NCI-H2029 (cell line): Measurements from ENCODE around the gene LSM3.

Experiments used
- DNase-seq: peaks from one replicate; lab custom pipeline; 2025; lab: John Stamatoyannopoulos, UW

LSM3 gene

DNA sequence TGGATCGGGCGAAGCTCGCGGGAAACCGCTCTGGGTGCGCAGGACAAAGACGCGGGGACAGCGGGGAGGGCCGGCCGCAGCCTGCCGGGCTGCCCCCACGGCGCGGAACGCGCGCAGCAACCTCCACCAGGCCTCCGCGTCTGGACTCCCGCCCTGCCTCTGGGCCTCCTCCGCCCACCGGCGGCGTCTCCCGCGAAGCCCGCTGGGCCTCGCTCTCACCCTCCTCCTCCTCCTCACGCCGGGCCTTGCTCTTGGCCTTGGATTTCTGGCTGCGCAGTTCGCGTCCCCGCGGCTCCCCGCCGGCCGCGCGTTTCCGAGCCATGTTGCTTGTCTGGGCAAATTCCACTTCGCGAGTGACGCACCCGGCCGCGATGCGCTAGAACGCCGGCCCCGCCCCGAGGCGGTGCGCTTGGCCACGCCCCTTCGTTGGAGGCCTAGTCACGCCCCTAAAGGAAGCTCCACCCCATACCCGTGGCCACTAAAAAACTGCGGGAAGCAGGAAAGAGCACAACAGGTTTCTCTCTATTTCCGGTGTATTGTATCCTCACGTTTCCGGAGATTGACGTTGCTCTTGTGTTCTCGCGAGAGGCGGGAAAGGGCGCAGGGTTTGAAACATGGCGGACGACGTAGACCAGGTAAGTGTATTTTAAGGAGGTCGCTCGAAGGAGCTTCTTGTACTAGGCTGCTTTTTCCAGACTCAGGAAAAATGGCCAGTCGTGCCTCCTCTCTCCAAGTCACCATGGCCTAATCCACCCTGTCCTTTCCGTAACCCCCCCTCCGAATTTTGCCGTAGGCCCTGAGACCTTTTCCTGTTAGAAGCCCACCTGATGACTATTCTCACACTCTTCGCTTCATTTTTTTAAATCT is at the start of gene LSM3, which contains the start of gene XPC:
TSS of gene LSM3 (plus strand) at position 571 of the 867 bp plus-strand sequence. CDS start at position 615, 44 bp downstream.
TSS of gene XPC (minus strand) at position 355 of the 867 bp plus-strand sequence. CDS start at position 322, 33 bp downstream.
- DNase-seq: peak; percentile 99

DNA sequence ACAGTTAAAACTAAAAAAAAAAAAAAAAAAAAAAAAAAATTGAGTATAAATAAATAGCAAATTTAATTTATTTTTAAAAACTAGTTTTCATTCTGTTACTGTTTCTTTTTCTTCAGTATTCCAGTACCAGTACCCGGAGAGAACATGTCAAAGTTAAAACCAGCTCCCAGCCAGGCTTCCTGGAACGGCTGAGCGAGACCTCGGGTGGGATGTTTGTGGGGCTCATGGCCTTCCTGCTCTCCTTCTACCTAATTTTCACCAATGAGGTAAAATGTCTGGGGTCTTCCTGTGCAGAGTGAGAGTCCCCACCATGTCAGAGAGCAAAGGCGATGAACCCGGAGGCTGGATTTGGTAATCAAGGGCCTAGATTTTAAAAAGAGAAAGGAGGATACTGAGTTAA is 49.3 kb upstream of the LSM3 start:
- DNase-seq: no peak

DNA sequence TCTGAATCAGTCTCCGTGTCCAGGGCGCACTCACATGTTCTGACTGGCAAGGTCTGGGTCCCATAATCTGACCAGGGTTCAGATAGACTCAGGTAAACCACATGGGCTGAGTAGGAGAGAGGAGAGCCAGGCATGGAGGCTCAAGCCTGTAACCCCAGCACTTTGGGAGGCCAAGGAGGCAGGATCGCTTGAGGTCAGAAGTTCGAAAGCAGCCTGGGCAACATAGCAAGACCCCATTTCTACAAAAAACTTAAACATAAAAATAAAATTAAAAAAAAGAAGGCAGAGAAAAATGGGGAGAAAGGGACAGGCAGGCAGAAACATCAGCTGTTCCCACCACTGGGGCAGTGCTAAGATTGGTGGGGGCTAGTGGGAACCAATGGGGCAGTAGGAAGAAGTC is 48.4 kb upstream of the LSM3 start:
- DNase-seq: no peak

DNA sequence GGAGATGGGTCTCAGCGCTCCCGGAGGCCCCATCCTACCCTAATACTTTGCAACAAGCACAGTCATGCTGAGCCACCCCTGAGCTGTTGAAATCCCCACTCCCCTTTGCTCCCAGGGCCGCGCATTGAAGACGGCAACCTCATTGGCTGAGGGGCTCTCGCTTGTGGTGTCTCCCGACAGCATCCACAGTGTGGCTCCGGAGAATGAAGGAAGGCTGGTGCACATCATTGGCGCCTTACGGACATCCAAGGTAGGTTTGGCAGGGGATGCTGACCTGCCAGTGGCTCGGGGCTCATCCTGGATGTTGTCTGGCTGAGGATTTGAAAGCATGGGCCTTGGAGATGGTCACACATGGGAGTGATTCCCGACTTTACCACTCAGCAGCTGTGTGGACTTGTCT is 47.9 kb upstream of the LSM3 start:
- DNase-seq: no peak

DNA sequence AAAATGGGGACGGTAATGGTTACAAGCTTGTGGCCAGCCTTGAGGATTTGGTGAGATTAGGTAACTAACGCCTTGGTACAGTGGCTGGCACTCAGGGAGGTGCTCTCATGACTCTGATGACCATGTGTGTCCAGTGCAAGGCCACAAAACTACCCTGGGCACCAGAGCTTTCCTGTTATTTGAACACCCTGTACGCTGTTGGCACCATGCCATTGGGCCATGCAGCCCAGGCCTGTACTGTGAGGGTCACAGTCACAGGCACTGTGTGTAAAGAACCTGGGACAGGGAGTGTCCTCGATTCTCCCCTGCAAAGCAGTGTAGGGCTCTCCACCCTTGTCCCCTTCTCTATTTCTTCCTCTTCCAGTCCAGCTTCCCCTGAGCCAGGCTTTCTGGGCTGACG is 47.5 kb upstream of the LSM3 start:
- DNase-seq: no peak

DNA sequence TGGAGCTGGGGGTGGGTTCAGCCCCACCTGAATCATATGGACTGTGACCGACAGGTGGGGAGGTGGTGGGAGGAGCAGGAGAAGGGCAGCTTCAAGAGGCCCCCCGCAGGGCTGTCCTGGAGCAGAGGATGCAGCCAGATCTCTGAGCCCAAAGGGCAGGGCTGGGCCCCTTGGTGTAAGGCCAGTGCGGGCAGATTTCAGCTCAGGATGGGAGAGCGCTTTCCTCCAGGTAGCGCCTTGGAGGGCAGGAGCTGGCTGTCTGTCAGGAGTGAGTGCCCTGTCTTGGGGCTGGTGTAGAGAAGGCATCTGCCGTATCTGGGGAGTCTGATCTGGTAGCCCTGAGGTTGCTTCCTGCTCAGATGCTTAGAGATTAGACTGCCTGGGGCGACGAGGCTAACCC is 46.5 kb upstream of the LSM3 start:
- DNase-seq: no peak

DNA sequence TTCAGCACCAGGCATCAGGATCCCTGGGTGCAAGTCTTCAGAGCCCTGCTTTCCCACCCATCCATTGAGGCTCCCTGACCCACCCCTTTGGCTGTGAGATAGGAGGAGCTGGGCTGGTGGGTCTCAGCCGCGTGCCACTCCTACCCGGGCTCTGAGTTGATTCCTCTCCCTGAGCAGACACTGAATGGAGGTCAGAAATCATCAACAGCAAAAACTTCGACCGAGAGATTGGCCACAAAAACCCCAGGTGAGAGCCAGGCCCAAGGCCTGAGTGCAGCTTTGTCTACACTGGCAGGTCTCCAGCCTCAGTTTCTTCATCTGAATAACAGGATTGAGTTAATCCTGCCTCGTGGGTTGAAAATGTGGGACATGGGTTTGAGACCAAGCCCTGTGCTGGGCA is 45.9 kb upstream of the LSM3 start:
- DNase-seq: no peak

DNA sequence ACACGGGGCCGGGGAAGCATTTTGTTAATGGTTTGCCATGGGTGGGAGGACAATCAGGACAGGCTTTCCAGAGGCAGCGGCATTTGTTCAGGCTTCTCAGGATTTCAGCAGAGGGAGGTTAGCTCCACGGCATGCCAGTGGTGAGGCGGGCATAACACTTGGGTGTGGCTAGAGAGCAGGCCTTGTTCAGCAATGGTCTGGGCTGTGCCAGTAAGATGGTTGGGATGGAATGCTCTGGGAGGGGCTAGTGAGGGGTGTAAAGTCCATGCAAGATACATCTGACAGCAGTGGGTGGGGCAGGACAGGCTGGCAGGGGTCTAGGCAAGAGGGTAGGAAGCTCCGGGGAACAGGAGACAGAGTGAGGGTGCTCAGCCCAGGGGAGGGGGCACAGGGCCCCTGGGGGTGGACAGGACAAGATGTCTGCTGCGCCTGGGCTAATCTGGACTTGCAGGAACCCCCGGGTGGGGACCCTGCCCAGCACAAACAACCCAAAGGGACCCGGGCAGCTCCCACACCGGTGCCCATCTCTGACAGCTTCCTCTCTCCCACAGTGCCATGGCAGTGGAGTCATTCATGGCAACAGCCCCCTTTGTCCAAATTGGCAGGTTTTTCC is 45.3 kb upstream of the LSM3 start:
- DNase-seq: no peak

DNA sequence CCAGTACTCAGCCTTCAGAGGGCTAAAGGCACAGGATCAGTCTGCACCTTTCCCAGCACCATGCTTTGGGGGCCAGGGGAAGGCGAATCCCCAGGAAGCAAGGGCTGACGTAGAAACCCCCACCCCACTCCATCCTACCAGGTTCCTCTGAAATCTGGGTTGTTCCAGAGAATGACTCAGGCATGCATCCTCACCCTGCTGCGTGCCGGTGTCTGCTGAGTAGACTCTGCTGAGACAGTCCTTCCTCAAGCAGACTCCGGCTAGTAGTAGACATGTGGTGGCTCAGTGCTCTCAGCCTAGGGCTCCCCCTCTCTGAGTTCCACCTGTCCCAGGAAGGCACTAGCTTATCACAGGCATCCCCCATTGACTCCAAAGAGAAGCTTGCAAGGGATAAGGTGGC is 44.7 kb upstream of the LSM3 start:
- DNase-seq: no peak

DNA sequence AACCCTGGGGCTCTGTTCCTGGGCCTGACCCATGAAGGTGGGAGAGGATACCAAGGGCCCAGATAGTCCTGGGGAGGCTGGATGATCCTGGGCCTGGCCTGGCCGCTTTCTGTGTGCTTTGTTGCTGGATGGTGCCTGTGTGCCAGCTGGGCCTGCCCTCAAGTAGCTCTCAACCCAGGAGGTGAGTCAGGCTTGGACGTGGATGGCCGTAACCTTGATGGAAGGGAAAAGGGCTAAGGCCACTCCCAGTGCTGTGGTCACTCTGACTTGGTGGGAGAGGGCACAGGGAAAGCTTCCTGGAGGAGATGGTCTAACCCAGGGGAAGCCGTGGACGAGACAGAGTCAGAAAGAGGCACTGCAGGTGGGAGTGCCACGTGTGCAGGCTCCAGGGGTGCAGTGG is 44.3 kb upstream of the LSM3 start:
- no peak for DNase-seq

DNA sequence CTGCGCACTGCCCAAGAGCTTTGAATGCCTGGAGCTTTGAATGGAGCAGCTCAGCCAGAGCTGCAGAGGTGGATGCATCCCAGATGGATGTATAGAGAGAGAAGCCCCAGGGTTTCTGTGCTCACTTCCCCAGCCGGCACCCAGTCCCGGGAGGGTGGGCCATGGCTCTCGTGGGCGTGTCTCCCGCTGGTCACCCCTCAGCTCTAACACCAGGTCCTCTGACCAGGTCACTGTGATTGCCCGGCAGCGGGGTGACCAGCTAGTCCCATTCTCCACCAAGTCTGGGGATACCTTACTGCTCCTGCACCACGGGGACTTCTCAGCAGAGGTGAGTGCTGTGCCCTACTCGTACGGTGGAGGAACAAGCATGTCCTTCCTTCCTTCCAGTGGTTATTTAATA is 43.0 kb upstream of the LSM3 start:
- DNase-seq: no peak

DNA sequence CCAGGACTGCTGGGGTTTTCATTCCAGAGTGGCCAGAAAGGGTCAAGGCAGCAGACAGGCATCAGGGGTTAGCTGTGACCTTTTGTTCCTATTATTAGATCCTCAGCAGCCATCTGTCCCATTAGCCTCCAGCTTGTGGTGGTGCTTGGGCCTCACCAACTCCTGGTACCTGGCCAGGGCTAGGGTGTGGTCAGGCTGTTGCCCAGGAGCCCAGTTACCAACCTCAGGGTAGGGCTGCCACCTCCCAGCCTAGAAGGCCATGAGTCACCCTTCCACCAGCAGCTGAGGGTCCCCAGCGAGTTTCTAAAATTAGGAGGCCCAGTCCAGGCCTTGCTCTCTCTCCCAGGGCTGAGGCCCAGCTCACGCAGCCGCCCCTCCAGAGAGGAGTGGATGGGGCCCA is 41.6 kb upstream of the LSM3 start:
- no peak for DNase-seq

DNA sequence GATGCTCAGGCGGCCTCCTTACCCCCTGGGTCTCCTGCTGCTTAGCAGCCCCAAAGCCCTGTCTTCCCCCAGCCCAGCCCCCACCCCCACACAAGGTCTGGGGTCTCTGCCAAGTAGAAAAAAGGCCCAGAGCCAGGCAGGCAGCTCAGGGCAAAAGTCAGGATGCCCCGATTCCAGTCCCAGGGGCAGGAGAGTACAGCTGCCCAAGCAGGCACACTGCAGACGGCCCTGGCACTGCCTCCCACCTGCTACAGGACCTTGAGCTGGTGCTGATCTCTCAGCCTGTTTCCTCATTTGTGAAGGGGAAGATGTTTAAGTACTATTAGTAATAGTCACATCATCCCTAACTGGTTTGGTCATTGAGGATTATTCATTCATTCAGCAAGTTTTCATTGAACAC is 41.2 kb upstream of the LSM3 start:
- DNase-seq: no peak

DNA sequence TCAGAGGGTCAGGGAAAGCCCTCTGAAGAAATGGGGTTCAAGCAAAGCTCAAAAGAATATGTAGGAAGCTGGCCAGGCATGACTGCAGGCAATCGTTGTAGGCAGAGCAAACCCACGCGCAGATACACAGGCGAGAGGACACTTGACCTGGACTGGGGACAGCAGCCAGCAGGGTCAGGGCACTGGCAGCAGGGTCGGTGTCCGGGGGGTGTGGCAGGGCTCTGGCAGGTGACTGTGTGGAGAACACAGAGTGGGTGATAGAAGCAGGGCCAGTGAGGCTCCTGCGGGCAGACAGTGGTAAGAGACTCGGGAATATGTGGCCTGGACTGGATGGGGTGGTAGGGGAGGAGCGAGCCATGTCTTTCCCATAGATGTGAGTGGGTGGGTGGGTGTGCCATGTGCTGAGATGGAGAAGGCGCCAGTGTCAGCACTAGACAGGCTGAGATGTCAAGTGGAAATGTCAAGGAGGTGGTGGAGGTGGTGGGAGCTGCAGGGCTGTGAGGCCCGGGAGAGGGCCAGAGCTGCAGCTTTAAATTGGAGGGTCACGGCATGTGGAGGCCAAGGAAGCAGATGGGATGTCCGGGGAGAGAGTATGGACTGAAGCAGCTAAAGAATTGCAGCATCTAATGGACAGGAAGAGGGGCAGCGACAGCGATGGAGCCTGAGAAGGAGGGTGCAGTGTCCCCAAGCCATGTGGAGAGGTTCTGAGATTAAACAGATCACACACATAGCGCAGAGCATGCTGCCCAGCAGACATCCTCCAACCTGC is 40.3 kb upstream of the LSM3 start:
- no peak for DNase-seq

DNA sequence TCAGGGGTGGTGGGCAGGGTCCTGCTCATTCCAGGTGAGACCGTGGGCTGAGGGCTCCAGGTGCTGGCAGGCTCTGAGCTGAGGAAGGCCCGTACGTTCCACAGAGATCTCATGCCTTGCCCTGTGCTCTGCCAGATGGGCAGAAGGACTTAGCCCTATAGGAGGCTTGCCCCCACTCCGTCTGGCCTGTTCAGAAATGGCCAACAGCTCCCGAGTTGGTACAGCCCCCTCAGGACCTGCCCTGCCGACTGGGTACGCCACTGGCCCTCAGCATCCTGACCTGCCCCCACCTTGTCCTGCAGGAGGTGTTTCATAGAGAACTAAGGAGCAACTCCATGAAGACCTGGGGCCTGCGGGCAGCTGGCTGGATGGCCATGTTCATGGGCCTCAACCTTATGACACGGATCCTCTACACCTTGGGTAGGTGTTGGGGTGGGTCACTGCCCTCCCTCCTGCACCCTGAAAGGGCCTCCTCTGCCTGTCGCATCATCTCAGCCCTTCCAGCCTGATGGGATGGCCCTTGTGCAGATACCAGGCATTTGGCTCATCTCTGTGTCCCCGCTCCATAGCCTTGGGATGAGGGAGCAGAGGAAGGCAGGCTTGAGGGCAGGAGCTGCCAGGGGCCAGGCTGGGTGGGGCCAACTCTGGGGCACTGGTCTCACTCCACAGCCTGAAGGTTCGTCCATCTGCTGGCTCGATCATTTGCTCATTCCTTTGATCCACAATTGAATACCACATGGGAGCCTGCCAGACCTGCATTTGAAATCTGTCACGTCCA is 39.5 kb upstream of the LSM3 start:
- DNase-seq: no peak

DNA sequence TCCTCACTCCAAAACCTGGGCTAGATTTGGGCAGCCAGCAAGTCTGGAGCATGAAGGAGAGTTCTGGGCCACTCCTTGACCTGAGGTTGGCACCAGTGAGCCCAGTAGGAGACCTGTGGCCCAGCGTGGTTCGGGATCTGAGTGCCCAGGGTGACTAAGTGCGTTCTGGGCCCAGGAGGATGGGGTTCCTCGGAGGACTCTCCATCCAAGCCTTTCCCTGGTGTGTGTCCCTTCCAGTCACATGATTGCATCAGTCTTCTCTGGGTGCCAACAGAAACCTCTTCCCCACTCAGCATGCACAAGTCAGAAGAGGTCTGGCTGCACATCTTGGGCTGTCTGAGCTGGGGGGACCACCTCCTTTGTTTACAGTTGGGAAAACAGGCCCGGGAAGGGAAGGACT is 38.8 kb upstream of the LSM3 start:
- DNase-seq: no peak

DNA sequence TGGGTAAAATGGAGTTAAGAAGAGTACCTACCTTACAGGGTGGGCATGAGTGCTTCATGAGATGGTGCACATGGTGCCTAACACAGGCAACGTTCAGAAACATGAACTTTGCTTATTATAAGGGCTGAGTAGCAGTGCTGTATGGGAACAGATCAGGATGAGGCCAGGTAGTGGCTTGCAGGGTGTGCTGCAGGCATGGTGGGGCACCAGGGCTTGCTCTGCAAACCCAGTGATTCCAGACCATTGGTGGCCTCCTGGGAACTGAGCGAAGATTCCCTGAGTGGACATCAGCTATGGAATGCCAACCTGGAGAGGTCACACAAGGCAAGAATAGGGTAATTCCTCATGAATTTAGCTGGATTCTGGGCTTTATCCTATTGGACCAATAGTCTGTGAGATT is 37.9 kb upstream of the LSM3 start:
- no peak for DNase-seq

DNA sequence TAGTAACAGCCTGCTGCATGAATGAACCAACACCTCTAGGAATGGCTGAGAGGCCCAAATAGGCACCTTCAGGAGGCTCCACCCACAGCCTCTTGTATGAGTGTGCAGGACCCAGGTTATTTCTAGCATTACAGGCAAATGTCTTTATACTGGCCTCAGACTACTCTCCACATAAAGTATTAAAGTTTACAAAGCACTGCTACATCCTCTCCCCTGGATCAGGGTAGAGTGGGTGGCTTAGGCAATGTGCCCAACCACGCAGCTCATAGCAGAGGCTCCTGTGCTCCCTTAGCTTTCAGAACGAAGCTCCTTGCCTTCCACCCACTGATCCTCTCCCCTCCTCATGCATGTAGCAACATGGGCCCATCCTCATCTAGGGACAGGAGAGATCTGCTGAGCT is 37.5 kb upstream of the LSM3 start:
- DNase-seq: peak; percentile 57

DNA sequence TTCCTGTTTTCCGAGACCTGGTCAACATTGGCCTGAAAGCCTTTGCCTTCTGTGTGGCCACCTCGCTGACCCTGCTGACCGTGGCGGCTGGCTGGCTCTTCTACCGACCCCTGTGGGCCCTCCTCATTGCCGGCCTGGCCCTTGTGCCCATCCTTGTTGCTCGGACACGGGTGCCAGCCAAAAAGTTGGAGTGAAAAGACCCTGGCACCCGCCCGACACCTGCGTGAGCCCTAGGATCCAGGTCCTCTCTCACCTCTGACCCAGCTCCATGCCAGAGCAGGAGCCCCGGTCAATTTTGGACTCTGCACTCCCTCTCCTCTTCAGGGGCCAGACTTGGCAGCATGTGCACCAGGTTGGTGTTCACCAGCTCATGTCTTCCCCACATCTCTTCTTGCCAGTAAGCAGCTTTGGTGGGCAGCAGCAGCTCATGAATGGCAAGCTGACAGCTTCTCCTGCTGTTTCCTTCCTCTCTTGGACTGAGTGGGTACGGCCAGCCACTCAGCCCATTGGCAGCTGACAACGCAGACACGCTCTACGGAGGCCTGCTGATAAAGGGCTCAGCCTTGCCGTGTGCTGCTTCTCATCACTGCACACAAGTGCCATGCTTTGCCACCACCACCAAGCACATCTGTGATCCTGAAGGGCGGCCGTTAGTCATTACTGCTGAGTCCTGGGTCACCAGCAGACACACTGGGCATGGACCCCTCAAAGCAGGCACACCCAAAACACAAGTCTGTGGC is 36.8 kb upstream of the LSM3 start:
- no peak for DNase-seq

DNA sequence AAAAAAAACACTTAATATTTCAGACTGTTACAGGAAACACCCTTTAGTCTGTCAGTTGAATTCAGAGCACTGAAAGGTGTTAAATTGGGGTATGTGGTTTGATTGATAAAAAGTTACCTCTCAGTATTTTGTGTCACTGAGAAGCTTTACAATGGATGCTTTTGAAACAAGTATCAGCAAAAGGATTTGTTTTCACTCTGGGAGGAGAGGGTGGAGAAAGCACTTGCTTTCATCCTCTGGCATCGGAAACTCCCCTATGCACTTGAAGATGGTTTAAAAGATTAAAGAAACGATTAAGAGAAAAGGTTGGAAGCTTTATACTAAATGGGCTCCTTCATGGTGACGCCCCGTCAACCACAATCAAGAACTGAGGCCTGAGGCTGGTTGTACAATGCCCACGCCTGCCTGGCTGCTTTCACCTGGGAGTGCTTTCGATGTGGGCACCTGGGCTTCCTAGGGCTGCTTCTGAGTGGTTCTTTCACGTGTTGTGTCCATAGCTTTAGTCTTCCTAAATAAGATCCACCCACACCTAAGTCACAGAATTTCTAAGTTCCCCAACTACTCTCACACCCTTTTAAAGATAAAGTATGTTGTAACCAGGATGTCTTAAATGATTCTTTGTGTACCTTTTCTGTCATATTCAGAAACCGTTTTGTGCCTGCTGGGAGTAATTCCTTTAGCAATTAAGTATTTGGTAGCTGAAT is 35.9 kb upstream of the LSM3 start:
- no peak for DNase-seq
